Effector CD8-positive, alpha-beta T cell (primary cell): ENCODE data around the gene MAGI2.

Source experiments
- DNase-seq: peaks from one replicate; lab custom pipeline; 2025; lab: John Stamatoyannopoulos, UW

MAGI2 gene

DNA sequence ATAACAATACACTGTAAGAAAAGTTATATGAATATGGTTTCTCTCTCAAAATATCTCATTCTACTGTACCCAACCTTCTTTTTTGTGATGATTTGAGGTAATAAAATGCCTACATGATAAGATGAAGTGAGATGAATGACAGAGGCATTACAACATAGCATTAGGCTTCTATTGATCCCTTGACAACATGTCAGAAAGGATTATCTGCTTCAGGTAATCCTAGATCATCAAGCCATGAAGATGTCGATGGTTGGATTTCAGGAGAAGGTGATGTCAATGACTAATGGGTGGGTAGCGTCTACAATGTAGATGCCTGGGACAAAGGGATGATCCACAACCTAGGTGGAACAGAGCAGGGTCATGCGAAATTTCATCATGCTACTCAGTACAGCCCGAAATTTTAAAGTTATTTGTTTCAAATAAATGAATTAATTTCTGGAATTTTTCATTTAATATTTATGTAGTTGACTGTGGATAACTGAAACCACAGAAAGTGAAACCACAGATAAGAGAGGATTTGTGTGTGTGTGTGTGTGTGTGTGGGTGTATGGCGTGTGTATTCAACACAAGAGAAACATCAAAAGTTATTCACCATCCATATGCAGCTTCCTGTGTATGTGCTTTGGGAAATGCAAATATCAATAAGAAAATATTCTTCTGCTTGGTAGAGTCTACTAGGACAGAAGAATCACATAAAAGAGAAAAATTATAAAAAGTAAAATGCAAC is 77.0 kb downstream of the MAGI2 start:
- DNase-seq, result no peak

DNA sequence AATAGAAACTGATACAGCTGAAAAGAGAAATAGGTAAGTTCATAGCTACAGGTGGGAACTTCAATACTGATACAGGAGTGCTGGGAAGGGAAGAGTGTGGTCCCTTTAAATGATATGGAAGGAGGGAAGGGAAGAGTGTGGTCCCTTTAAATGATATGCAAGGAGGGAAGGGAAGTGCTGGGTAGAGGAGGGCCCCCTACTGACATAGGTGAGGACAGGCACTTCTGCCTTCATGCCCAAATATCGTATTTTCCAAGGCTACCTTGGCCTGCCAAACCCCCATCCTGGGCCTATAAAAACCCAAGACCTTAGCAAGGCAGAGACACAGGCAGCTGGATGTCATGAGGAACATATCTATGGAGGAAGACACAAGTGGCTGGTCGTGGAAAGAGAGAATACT is 92.3 kb downstream of the MAGI2 start:
- DNase-seq, result no peak

DNA sequence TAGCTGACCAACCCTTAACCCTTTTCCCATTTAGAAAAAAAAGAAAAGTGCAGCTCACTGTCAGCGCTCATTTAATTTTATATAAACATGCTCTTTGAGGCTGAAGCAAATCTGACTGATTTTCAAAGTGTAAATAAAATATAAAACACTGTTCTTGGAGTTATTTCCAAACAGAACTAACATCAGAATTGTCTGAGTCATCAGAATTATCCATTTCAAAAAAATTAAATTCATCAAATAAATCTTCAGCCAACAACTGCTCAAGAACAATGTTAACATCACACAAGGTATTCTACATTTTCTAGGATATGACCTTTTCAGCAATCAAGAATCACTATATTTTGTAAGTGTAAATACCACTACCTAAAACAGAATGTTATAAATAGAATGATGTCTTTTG is 93.6 kb downstream of the MAGI2 start:
- no peak for DNase-seq

DNA sequence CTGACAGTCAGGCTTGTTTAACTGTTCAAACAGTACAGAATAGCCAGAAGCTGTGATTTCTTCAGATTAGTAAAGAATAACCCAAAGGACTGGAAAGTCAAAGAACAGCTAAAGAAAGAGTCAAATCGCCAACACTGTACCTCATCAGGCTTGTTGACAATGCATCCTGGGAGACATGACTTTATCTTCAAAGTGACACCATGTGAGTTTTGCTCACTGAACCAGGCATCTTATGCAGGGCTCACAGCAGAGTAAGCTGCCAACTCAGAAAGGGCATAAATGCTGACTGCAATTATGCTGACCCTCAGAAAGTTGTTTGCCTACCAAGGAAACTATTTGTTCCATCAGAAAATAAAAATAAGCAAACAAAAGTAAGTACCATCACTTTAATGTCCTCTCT is 96.4 kb downstream of the MAGI2 start:
- no peak for DNase-seq

DNA sequence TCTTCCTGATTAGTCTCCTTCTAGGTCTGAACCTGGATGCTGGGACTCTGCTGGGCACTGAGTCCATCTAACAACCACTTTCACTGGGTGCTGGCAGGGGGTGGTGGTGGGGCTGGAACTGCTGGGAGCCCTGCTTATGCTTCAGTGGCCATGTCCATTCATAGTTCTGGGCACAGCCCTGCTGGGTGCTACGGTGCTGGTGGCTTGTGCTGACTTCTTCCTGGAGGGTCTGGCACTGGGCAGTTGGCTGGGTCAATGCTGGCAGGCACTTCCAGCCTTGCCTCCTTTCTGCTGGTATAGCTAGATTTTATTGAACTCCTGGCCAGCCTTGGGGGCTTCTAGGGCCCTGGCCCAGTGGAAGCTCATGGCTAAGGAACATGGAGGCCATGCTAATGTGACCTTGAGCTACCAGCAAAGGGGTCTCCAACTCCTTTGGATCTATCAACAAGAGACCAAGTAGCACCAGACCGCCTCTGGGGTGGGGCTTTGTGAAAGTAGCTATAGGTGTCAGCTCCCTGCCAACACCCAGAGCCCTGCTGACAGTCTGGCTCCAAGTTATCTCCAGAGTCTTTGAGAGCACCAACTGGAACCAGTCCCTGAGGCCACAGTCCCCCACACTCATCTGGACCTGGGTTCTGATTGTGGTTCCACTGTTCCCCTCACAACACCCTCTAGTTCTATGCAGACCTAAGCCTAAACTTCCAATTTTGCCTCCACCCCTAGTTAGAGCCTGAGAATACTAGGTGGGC is 99.6 kb downstream of the MAGI2 start:
- DNase-seq, result no peak

DNA sequence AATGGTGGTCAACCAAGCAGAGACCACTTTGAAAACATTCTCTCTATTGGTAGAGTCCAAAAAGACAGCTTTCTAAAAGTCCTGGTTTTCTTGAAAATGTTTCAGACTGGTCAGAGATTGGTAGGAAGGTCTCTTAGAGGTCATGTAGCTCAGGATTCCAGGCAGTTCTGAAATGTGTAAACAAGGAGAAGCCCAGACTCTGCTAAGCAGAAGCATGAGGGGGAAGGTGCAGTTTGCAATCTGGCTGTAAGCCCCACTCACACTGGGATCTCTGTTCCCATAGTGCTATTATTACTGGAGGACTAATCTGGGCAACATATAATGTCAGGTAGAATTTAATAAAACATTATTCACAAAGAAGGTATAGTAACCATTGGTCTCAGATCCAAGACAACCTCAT is 101.1 kb downstream of the MAGI2 start:
- DNase-seq, result no peak

DNA sequence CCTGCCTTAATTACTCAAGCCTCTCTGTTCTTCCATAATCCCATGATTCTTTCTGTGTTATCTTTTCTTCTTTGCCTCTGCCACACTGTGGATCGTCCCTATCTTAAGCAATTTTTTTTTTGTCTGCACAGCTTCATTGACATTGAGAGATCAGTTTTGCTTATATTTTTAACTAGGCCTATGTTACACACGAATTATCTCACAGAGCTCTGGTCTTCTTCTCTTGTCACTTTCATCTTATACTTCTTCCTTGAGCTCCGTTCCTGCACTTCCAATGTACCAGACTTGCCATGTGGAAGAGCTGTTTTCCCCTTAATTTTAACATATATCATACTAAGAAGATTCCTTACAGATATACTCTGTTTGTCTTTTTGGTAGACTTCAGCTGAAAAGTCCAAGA is 106.1 kb downstream of the MAGI2 start:
- no peak for DNase-seq

DNA sequence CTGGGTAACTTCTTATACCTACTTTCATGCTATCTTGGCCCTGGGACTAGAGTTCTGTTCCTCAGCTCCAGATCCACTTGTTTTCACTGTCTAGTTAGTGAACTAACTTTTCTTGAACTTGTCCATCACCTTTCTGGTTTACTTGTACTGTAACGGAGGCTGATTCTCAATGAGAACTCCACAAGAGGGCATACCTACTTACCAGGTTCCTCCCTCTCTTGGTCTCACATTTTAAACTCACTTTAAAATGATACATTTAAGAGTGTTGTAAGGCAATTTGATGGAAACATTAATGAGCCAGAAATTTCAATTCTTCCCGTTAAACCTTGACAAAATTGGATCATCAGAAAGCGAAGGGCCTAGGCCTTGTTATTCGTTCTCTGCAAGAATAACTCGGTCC is 111.6 kb downstream of the MAGI2 start:
- no peak for DNase-seq

DNA sequence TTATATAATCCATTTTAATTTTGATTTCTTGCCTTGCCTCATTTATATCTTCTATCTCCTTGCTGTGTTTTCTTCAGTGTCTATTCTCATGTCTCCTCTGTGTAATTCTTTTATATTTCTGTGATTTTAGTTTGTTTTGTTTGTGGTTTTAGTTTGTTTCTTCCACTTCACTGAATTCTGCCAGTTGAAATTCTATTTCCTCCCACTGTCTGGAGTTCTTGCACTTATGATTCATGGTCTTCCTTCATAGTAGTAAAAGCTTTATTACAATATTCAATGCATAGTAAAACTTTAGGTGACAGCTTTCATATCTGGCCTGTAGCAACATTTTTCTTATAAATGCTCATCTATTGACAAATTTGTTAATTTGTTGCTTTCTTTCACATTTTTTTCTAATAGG is 113.3 kb downstream of the MAGI2 start:
- DNase-seq, result no peak

DNA sequence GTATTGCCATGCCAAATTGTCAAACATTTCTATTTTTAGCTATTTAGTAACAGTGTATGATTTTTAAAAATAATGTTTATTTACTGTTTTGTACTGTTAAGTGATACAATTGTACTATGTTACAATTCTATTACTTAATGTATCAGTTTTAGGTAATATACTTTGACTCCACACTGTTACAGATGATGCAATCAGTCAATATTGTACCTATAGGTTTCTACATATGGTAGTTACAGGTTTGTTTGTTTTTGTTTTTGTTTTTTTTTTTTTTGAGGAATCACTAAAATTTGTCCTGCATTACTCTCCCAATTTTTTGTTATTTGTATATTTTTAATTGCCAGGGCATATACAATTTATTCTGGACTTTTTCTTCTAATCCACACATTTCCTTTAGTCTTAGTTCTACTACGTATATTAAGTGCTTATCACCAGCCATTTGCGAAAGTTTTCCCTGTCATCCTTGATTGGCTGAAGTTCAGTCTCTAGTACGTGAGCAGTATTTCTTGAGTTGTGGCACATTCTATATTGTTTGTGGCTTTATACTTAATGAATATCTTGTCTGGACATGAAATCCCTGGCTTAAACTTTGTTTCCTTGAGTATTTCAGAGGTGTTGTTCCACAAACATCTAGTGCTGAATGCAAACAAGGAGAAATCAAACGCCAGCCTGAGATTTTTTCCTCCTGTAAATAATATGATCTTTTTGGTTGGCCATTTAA is 114.1 kb downstream of the MAGI2 start:
- no peak for DNase-seq

DNA sequence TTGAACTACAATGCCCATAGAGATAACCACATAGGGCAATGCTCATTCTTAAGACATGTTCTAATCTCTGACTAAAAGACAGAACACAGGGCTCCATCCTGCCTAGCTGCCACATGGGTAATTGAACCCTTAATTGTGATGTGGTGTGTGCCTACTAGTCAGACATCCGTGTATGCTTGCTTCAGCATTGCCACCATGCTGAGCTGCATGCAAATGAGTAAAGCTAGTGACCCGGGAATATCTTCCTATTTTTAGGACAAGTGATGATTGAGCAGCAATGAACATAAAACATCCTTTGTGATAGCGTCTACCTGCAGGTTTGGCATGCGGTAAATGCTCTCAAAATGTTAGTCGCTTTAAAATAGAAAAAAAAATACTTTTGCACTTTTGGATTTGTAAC is 115.8 kb downstream of the MAGI2 start:
- no peak for DNase-seq

DNA sequence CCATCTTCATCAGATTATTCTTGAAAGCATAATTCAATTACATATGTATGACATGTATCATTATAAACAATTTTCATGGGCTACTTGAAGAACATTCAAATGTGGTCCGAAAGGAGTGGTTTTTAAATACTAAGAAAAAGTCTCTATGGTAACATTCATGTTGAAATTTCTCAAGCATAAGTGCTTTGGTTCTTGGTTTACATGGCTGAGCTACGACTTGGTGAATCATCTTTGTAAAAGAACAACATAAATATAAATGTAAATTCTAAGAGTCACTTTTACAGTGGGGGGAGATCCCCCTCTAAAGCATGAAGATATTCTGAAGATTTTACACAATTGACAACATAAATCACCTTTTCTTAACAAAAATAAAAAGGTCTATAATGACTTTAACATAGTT is 118.6 kb downstream of the MAGI2 start:
- DNase-seq, result no peak

DNA sequence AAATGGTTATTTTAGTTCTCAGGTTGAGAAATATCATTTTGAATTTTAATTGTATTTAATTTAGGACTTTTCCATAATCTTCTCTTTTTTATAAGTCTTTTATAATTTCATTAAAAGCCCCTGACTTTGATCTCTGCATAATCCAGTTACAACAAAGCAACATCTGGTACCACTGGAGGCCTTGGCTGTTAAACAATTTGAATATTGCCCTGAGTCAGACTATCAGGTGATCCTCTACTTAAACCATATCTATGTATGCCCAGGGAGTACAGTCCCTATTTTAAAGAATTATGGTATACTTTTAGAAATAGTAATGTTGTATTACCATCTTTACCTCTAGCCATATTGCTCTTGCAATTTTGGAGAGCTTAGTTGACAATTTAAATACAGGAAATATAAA is 119.1 kb downstream of the MAGI2 start:
- DNase-seq, result no peak

DNA sequence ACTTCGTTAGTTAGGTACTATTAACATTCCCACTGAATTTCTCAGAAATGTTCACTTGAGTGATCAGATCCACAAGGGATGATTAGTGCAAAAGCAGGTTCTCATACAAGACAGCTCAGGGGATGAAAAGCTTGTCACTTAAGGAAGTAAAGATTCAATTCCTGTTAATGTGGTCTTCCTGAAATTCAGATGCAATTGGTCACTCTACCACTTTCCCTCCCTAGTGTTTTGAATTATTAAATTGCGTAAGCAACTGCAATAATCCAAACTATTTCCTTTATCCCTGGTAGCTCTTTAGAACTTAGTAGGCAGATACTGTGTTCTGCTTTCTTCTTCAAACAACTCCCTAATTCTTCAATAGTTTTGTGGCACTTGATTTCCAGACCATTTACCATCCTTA is 121.4 kb downstream of the MAGI2 start:
- no peak for DNase-seq

DNA sequence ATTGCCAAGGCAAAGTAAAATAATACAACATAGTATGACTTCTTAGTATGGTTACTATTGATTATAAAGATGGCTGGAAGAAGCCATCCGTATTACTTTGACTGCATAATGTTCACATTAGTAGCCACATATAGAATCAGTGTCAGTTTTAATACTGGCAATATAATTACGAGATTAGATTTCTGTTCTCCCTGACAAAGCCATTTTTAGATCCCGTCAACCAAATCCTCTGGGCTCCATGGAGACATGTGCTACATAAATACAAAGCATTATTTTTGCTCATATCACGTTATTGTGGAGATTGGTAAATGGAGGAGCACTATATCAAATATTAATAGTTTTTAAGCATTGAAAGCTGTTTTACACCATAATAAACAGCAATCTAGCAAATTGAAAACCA is 124.0 kb downstream of the MAGI2 start:
- DNase-seq, result no peak

DNA sequence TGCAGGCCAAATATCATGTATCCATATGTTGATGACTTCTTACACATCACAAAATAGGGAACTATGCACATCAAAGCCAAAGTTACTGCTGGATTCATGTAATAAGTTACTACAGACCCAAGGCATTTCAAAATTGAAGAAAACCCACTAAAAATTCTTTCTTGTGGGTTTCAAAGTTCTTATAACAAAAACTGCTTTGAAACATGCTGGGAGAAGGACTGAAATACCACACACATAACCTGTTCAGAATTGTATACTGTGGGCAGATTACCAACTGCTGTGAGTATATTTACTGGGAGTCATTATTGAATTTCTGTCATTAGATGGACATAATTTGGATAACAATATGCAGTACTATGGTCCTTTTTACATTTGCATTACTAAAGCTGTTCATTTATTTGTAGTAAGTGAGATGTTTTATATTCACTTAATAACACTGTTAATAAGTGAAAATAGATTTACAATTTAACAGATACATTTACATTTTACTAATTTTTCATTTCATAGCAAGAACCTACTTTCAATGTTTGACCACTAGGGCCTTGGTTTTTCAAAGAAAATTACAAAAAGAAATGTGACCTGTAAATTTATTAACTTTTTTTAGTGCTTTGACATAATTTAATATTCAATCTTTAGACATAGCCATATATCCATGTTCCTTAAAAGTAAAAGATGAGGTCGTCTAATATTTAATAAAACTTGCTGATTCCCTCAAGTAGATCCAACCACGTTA is 132.6 kb downstream of the MAGI2 start:
- no peak for DNase-seq

DNA sequence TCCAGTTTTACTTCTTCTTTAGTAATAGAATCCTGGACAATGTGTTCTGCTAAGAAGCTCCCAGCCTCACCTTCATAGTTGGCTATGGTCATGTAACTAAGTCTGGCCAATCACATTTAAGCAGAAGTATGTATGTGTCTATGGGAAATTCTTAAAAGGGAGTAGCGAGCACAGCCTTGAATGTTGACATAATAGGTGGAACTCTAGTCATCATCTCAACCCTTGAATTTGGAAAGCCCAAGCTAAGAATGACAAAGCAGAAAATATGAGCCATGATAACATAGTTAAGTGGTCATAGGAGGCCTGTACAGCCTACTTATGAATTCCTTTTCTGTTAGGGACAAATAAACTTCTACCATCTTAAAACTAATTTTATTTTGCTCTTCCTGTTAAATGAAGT is 134.1 kb downstream of the MAGI2 start:
- DNase-seq, result no peak

DNA sequence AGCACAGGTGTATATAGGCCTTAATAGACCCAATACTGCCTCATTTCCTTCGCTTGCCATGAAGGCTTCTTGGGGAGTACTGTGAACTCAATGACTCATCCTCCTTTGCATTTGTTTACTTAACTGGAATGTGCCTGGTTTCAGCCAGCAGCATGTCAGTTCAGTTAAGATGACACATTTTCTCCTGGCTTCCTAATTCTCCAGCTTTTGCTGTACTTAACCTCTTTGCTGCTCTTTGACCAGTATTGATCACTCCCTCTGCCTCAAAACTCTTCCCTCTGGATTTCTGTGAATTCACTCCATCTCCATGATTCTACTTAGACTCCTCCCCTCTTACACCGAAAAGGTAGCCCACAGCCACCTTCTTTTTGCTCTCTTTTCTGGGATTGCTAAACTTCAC is 135.7 kb downstream of the MAGI2 start:
- no peak for DNase-seq

DNA sequence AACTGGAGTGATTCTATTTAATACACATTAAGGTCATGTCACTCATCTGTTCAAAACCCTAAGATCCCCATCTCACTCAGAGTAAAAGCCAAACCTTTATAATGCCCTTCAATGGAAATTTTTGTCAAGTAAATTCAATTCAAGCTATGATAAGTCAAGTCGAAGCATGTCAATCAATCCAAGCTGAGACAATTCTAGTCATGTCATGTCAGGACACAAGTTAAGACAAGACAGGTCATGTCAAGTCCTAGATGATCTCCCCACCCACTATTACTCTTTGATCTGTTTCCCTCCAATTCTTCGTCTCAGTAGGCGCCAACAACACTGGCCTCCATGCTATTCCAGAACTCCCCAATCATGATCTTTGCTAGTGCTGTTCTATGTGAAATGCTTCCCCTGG is 141.4 kb downstream of the MAGI2 start:
- DNase-seq, result no peak

DNA sequence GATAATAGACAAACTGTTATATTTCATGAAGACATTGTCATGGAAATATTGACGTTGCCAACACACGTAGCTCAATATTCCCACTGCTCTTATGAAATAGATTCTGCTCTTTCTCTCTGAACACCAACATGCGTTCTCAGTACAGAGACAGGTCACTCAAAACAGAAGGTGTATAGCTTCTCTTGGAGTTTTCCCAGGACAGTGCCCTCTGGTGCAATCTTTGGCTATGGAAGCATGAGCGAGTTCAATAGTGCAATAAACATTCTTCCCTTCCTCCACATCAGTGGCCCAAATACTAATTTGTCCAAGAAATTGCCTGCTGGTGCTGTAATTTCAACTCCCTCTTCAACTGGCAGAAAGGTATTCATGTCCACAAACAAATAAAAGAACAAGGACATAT is 145.3 kb downstream of the MAGI2 start:
- DNase-seq, result no peak

DNA sequence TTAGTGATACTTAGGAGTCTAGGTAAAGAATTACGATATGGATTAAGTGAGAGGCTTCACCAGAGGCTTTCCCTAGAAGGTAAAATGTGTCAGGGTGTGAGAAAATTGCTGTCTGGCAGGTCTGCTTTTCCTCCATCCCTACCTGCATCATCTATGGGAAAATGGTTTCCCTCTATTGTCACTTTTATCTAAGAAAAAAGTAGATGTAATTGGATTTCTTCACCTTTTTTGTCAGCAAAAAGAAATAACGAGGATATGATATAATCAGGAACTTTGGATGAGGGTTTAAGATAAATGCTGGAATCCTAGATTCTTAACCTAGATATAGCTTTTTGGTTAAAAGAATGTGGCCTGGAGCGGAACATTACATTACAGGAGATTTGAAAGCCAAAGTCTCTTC is 146.1 kb downstream of the MAGI2 start:
- no peak for DNase-seq

DNA sequence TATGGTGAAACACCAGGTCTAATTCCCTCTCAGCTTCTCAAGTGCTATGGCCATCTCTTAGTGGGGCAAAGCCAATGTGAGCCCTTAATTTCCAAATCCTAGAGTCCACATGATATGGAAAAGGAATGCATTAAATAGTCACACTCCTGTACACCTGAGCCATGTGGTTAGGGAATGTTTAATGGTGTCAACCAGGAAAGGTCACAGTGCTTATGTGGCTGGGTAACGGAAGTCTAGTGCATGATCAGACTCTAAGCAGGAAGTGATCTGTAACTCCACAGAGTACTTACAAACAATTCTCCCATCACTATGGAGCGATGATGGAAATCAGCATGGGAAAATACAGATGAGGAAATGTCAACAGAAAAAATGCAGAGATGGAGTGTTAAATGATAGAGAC is 148.8 kb downstream of the MAGI2 start:
- no peak for DNase-seq

DNA sequence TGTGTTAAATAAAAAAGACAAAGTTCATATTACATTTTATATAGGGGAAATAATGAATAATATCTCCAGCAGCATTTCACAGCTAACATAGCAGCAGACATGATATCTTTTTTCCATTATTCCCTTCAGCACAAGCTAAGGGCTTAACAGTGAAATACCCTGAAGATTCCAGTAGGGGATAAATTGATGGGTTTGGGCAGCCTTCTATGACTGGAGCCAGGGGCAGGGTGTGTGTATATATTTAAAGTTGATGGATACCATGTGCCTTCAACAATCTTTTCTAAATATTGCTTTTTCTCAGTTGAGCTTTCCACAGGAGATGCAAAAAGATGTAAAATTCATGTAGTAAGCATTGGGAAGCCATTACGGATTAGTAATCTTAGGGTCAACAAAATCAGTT is 151.2 kb downstream of the MAGI2 start:
- no peak for DNase-seq
